Measurements from ENCODE around the gene SPATA17.

The SPATA17 gene

DNA sequence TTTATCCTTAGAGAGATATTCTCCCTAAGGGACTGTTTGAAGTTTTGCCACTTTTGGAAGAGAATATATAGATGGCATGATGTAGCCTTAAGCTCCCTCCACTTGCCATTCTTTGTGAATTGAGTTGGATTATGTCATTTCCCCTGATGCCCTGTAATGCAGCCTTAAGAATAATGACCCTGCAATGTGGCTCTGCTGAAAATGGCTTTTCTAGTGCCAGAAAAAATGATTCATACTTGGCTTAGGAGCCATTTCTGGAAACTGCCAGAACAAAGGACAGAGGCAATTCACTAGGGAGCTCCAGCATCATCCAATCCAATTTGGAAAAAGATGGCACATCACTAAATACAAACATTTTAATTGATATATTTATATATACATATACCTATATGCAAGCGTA lies 265.3 kb downstream of the SPATA17 start:
- H3K4me3 ChIP-seq (replicated peaks in 1 of 2; ENCODE audit: low read depth in 2 of 2, low read length in 2 of 2), result no peak overlapping the region
- DNase-seq (ENCODE audit: low read depth in 2 of 2), result peak in 1 of 2 donors; percentile 19
- TF ChIP-seq, protein P1, sequence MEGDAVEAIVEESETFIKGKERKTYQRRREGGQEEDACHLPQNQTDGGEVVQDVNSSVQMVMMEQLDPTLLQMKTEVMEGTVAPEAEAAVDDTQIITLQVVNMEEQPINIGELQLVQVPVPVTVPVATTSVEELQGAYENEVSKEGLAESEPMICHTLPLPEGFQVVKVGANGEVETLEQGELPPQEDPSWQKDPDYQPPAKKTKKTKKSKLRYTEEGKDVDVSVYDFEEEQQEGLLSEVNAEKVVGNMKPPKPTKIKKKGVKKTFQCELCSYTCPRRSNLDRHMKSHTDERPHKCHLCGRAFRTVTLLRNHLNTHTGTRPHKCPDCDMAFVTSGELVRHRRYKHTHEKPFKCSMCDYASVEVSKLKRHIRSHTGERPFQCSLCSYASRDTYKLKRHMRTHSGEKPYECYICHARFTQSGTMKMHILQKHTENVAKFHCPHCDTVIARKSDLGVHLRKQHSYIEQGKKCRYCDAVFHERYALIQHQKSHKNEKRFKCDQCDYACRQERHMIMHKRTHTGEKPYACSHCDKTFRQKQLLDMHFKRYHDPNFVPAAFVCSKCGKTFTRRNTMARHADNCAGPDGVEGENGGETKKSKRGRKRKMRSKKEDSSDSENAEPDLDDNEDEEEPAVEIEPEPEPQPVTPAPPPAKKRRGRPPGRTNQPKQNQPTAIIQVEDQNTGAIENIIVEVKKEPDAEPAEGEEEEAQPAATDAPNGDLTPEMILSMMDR (IDR thresholded peaks at IDR 0.05; ENCODE audit: low read depth, low read length), result no peak

- DNase-seq (ENCODE audit: low read depth in 2 of 2), result no peak
- H3K4me3 ChIP-seq (replicated peaks in 1 of 2; ENCODE audit: low read depth in 2 of 2, low read length in 2 of 2), result no peak overlapping the region
- TF ChIP-seq, protein P1 (IDR thresholded peaks at IDR 0.05; ENCODE audit: low read depth, low read length), result no peak
Measured at GRCh38 chr1:217897100-217897499, 266.0 kb downstream of the SPATA17 start.

DNA sequence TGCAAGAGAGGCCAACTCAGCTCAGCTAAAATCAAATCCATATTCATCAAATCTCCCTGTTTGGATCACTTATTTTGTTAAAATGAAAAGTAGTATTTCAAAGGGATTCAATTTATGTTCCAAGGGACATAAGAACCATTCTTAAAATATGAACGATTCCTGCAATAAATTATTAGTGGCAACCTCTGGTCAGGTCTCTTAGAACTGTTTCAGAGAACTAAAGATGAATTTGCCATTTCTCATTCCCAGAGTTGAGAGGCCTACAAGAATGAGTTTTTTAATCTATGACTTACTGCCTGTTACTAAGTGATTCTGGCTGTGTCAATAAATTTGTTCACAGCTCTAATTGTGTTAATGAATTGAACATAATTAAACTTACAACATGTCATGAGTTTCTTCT lies 268.5 kb downstream of the SPATA17 start:
- TF ChIP-seq, protein P1 (IDR thresholded peaks at IDR 0.05; ENCODE audit: low read depth, low read length), result no peak
- no peak overlapping the region for H3K4me3 ChIP-seq (replicated peaks in 1 of 2; ENCODE audit: low read depth in 2 of 2, low read length in 2 of 2)
- no peak for DNase-seq (ENCODE audit: low read depth in 2 of 2)

DNA sequence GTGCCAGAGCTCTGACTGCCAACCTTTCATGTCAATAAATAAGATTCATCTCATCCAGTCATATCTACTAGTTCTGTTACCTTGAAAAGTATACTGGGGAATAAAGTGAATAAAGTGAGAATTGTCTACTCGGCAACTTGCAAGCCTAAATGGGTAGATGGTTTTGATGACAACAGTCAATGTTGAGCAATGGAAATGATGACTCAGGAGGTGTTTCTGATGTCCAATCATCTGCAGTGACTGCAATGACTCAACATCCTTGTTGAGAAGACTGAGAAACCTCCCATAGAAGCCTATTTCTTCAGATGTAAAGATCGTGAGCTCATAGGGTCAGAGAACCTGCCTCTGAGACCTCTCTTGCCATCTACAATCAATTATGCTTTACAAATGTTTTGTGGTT lies 276.4 kb downstream of the SPATA17 start:
- TF ChIP-seq, protein P1 (IDR thresholded peaks at IDR 0.05; ENCODE audit: low read depth, low read length), result no peak
- H3K4me3 ChIP-seq (replicated peaks in 1 of 2; ENCODE audit: low read depth in 2 of 2, low read length in 2 of 2), result no peak overlapping the region
- peak in 1 of 2 donors; percentile 23 for DNase-seq (ENCODE audit: low read depth in 2 of 2)

DNA sequence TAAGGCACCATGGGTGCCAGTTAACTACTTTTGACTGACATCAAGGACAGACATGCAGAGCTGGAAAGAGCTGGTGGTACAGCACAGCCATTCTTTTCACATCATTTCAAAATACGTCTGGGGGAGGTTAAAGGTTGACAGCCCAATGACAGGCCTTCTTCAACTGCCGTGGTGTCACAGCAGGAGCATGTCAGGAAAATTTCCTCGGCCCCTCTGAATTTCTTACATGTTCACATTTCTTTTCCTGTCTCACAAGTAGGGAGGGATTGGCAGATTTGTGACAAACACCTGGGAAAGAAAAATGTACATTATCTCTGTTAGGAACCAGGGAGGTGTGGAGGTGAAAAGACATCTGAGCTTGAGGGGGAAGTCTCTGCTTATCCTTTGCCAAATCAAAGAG lies 279.1 kb downstream of the SPATA17 start:
- no peak for DNase-seq (ENCODE audit: low read depth in 2 of 2)

GRCh38 chr1:217910791-217911320 lies 279.7 kb downstream of the SPATA17 start:
- TF ChIP-seq, protein P1 (IDR thresholded peaks at IDR 0.05; ENCODE audit: low read depth, low read length), result no peak
- DNase-seq (ENCODE audit: low read depth in 2 of 2), result no peak
- no peak overlapping the region for H3K4me3 ChIP-seq (replicated peaks in 1 of 2; ENCODE audit: low read depth in 2 of 2, low read length in 2 of 2)

More for the DNA sequence above, 279.1 kb downstream of the SPATA17 start:
- no peak overlapping the region for H3K4me3 ChIP-seq (replicated peaks in 1 of 2; ENCODE audit: low read depth in 2 of 2, low read length in 2 of 2)
- TF ChIP-seq, protein P1 (IDR thresholded peaks at IDR 0.05; ENCODE audit: low read depth, low read length), result no peak

DNA sequence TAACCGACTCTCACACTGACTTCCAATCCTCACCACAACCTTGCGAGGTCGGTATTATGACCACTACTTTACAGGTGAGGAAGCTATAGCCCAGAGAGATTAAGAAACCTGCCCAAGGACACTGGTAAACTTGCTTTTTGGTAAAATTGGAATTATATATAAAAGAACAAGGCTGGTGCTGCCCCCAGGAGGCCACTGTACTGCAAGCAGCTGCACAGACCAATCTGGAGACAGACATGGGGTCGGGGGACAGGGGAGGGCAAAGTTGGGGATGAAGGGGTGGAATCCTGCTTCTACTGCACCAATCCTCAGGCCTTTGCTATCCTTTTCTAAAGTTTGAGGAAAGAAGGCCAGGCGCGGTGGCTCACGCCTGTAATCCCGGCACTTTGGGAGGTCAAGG lies 280.8 kb downstream of the SPATA17 start:
- no peak for DNase-seq (ENCODE audit: low read depth in 2 of 2)
- TF ChIP-seq, protein P1 (IDR thresholded peaks at IDR 0.05; ENCODE audit: low read depth, low read length), result no peak
- no peak overlapping the region for H3K4me3 ChIP-seq (replicated peaks in 1 of 2; ENCODE audit: low read depth in 2 of 2, low read length in 2 of 2)

Data from cardiac fibroblast (primary cell).